Naive B cell (primary cell): ENCODE data around the gene KAZN. TPM values are rescaled to one million over a fixed set of nuclear protein-coding genes. Genes with fewer than 3 reads are reported as not detected.
"Not testable (repeated sequence)": the region's sequence is repeated elsewhere in the genome, so short reads cannot be mapped to it uniquely, and the experiment has no call there.

Source experiments
- ATAC-seq, 2 donors: fragments of 150-1000 bp; cut with Tn5 transposase; 2 replicates each; pipeline ENCODE4 v1.10.0; 2021; ENCODE audit warnings: low read depth in 2 of 2, mild to moderate bottlenecking in 2 of 2, moderate library complexity in 2 of 2
- DNase-seq: peaks from one replicate; pipeline ENCODE4 v3.0.0; 2022
- H3K27ac Mint-ChIP-seq, 6 donors: one replicate each; pipeline ENCODE4 v1.8.0; 2020 to 2022; ENCODE audit warnings: mild to moderate bottlenecking in 6 of 6, mixed read lengths in 6 of 6, moderate library complexity in 5 of 6, inconsistent platforms in 2 of 6
- H3K27me3 Mint-ChIP-seq, 3 donors: one replicate each; pipeline ENCODE4 v1.8.0; 2021 to 2022; ENCODE audit warnings: mixed read lengths in 3 of 3, mild to moderate bottlenecking in 1 of 3
- H3K36me3 Mint-ChIP-seq, 2 donors: one replicate each; pipeline ENCODE4 v1.8.0; 2020 to 2022; ENCODE audit warnings: mixed read lengths in 2 of 2, inconsistent platforms in 1 of 2, mild to moderate bottlenecking in 1 of 2
- H3K4me1 Mint-ChIP-seq, 3 donors: one replicate each; pipeline ENCODE4 v1.8.0; 2020 to 2022; ENCODE audit warnings: mixed read lengths in 3 of 3, inconsistent platforms in 1 of 3, mild to moderate bottlenecking in 1 of 3, moderate library complexity in 1 of 3
- H3K4me3 Mint-ChIP-seq, 8 donors: one replicate each; pipeline ENCODE4 v1.8.0; 2020 to 2022; ENCODE audit warnings: mild to moderate bottlenecking in 8 of 8, mixed read lengths in 8 of 8, moderate library complexity in 8 of 8, inconsistent platforms in 2 of 8
- H3K9me3 Mint-ChIP-seq, 7 donors: one replicate each; pipeline ENCODE4 v1.8.0; 2020 to 2022; ENCODE audit warnings: mixed read lengths in 7 of 7, mild to moderate bottlenecking in 5 of 7, inconsistent platforms in 2 of 7, moderate library complexity in 1 of 7
- polyA plus RNA-seq, 6 donors: library from polyadenylated mRNA; unstranded; fragments of 300-500 nt; fragmentation: Illumina TruSeq; gene quantifications; one replicate each; pipeline ENCODE4 v1.2.3, GENCODE V29; 2021; ENCODE audit warnings: low read depth in 6 of 6

Gene KAZN
- polyA plus RNA-seq, 6 donors from 2014 or later: 0.16 TPM; not detected in 5

DNA sequence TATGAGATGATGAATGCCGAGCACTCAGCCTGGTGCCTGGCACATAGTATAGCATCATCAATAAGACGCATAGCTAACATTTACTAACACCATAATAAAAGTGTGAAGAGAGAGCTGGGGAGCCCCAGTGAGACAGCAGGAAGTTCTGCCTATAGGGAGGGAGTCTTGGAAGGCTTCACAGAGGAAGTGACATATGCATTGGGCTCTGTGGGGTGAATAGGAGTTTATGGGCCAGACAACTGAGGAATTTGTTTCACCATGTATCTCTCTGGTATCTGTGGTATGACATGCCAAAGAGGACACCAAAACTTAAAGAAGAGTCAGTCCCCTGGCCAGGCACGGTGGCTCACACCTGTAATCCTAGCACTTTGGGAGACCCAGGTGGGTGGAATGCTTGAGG, 436.8 kb downstream of the KAZN start:
- H3K36me3 Mint-ChIP-seq: no peaks in the 10 kb centered on the region
- H3K9me3 Mint-ChIP-seq: no peaks in the 10 kb centered on the region
- H3K27me3 Mint-ChIP-seq: peaks cover 0 to 4% (median 0%) of the 10 kb centered on the region in 3 donors
- ATAC-seq (no peak), DNase-seq (no peak)
- H3K4me3 Mint-ChIP-seq: no peak overlapping the region
- no peak overlapping the region for H3K27ac Mint-ChIP-seq
- H3K4me1 Mint-ChIP-seq: peaks cover 0 to 6% (median 3%) of the 10 kb centered on the region in 3 donors

DNA sequence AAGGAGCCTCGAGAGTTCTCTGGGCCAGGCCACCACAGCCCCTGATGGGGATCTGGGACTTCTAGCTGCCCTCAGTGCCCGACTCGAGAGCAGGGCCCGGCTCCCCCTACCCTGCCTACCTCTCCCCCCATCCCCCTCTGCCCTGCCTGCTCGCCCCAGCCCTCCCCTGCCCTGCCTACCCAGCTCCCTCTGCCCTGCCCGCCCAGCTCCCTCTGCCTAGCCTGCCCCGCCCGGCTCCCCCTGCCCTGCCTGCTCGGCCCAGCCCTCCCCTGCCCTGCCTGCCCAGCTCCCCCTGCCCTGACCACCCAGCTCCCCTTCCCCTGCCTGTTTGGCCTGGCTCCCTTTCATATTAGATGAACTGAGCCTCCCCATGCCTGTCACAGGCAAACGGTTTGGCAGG, 437.6 kb downstream of the KAZN start:
- Mint-ChIP-seq H3K27ac (no peak overlapping the region), H3K36me3 (no peaks in the 10 kb centered on the region), H3K9me3 (no peaks in the 10 kb centered on the region), H3K27me3 (peaks cover 0 to 4% (median 0%) of the 10 kb centered on the region in 3 donors), H3K4me1 (peaks cover 0 to 6% (median 3%) of the 10 kb centered on the region in 3 donors), H3K4me3 (no peak overlapping the region)
- DNase-seq (no peak), ATAC-seq (no peak)

DNA sequence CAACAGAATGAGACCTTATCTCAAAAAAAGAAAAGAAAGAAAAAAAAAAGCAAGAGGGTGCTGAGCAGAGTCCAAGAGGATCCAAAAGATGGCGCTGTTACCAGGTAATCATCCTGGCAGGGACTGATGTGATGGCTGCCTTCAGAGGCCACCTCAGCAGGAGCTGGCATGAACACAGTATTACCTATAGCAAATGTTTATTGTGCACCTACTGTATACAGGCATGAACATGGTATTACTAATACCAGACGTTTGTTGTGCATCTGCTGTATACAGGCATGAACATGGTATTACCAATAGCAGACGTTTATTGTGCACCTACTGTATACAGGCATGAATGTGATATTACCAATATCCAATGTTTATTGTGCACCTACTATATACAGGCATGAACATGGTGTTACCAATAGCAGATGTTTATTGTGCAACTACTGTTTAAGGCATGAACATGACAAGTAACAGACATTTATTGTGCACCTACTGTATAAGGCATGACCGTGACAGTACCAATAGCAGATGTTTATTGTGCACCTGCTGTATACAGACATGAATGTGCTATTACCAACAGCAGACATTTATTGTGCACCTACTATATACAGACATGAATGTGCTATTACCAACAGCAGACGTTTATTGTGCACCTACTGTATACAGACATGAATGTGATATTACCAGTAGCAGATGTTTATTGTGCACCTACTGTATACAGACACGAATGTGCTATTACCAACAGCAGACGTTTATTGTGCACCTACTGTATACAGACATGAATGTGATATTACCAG, 439.9 kb downstream of the KAZN start:
- peaks cover 0 to 4% (median 0%) of the 10 kb centered on the region in 3 donors for H3K27me3 Mint-ChIP-seq
- DNase-seq (no peak), ATAC-seq (peak in 1 of 2 donors; percentile 37)
- H3K9me3 Mint-ChIP-seq: no peaks in the 10 kb centered on the region
- H3K27ac Mint-ChIP-seq: no peak overlapping the region
- no peaks in the 10 kb centered on the region for H3K36me3 Mint-ChIP-seq
- no peak overlapping the region for H3K4me3 Mint-ChIP-seq
- H3K4me1 Mint-ChIP-seq: peaks cover 0 to 6% (median 0%) of the 10 kb centered on the region in 3 donors

DNA sequence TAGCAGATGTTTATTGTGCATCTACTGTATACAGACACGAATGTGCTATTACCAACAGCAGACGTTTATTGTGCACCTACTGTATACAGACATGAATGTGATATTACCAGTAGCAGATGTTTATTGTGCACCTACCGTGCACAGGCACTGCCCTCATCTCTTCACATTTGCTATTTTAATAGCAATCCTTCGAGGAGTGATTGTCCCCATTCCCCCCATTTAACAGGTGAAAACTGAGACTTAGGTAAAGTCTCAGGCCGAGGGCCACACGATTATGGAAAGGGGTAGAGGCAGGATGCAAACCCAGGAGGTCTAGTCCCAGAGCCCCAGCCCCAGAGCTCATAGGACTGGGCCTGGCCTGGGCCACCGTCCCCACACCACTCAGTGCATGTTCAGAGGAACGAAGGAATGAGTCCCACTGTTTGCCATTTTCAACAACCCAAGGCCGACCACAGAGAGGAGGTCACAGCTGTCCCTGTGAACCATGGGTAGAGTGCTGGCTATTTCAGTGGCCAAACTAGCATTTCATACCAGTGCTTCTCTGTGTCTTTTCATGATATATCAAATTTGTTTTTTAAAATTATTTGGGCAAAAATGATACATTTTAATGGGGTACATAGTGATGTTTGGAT, 440.6 kb downstream of the KAZN start:
- Mint-ChIP-seq H3K27ac (no peak overlapping the region), H3K4me3 (no peak overlapping the region), H3K9me3 (no peaks in the 10 kb centered on the region), H3K36me3 (no peaks in the 10 kb centered on the region), H3K4me1 (peaks cover 0 to under 1% (median 0%) of the 10 kb centered on the region in 3 donors), H3K27me3 (peaks cover 0 to 2% (median 0%) of the 10 kb centered on the region in 3 donors)
- no peak for ATAC-seq
- DNase-seq: no peak

DNA sequence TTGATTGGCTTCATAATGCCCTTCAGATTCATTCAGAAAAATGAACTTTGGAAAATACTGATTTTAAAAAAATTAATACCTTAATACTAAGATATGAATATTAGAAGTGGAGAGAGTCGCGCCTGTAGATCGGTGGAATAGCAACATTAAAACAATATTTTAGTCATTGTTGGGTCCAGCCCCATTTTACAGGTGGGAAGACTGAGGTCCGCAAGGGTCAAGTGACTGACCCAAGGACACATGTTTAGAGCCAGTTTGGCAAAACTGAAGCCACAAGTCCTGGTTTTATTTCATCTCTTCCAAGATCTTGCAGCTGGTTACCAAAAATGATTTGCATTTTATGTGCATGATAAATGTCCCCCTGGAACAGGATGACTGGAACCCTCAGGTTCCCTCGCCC, 441.4 kb downstream of the KAZN start:
- Mint-ChIP-seq H3K4me1 (no peaks in the 10 kb centered on the region), H3K9me3 (no peaks in the 10 kb centered on the region), H3K4me3 (no peak overlapping the region), H3K27ac (peak overlapping the region in 1 of 6 donors; percentile 59), H3K36me3 (no peaks in the 10 kb centered on the region), H3K27me3 (no peaks in the 10 kb centered on the region)
- DNase-seq (no peak), ATAC-seq (no peak)

DNA sequence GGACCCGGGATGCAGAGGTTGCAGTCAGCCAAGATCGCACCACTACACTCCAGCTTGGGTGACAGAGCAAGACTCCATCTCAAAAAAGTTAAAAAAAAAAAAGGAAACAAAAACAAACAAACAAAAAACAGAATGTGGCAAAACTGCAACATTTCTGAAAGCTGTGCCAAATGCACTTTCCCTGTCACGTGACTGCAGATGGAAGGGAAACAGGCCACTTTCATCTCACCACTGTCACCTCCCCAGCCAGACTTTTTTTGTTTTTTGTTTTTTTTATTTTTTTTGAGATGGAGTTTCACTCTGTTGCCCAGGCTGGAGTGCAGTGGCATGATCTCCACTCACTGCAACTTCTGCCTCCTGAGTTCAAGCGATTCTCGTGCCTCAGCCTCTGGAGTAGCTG, 442.2 kb downstream of the KAZN start:
- H3K36me3 Mint-ChIP-seq, H3K27me3 Mint-ChIP-seq, ATAC-seq, H3K4me1 Mint-ChIP-seq, H3K27ac Mint-ChIP-seq, H3K4me3 Mint-ChIP-seq, DNase-seq, H3K9me3 Mint-ChIP-seq: not testable (repeated sequence)

- H3K27ac Mint-ChIP-seq: no peak overlapping the region
- no peaks in the 10 kb centered on the region for H3K4me1 Mint-ChIP-seq
- no peaks in the 10 kb centered on the region for H3K36me3 Mint-ChIP-seq
- H3K4me3 Mint-ChIP-seq: no peak overlapping the region
- DNase-seq (no peak), ATAC-seq (no peak)
- H3K9me3 Mint-ChIP-seq: no peaks in the 10 kb centered on the region
- no peaks in the 10 kb centered on the region for H3K27me3 Mint-ChIP-seq
Observed at GRCh38 chr1:15042866-15043265, 444.4 kb downstream of the KAZN start.

DNA sequence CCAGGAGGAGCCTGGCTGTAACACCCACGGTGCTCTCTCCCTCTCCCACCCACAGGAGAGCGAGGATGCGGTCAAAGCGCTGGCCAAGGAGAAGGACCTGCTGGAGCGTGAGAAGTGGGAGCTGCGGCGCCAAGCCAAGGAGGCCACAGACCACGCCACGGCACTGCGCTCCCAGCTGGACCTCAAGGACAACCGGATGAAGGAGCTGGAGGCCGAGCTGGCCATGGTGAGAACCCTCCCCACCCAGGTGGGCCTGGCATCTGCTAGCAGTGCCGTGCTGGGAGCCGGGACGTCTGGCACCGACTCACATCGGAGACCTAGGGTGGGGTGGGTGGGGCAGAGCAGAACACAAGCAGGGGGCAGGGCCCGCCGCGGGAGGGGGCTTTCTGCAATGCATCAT, 445.4 kb downstream of the KAZN start:
- no peak overlapping the region for H3K4me3 Mint-ChIP-seq
- H3K36me3 Mint-ChIP-seq: no peaks in the 10 kb centered on the region
- no peak for DNase-seq
- H3K27me3 Mint-ChIP-seq: no peaks in the 10 kb centered on the region
- no peak for ATAC-seq
- H3K4me1 Mint-ChIP-seq: no peaks in the 10 kb centered on the region
- no peaks in the 10 kb centered on the region for H3K9me3 Mint-ChIP-seq
- H3K27ac Mint-ChIP-seq: no peak overlapping the region

DNA sequence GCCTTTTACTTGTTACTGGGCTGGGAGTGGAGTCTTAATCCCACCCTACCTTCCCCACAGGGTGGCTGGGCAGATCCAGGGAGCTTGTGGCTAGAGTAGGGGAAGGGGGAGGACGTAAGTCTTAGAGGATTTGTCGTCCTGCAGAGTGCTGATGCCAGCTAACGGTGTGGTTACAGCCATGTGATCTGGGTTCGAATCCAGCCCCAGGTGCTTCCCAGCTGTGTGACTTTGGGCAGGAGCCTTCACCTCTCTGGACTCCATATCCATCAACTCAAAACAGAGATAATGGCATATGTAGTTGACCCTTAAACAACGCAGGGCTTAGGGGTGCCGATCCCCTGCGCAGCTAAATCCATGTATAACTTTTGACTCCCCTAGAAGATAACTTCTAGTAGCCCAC, 446.6 kb downstream of the KAZN start:
- H3K9me3 Mint-ChIP-seq: no peaks in the 10 kb centered on the region
- H3K27ac Mint-ChIP-seq: no peak overlapping the region
- DNase-seq (no peak), ATAC-seq (no peak)
- H3K4me1 Mint-ChIP-seq: no peaks in the 10 kb centered on the region
- no peak overlapping the region for H3K4me3 Mint-ChIP-seq
- H3K36me3 Mint-ChIP-seq: no peaks in the 10 kb centered on the region
- no peaks in the 10 kb centered on the region for H3K27me3 Mint-ChIP-seq

GRCh38 chr1:15046487-15047165, 448.1 kb downstream of the KAZN start:
- no peaks in the 10 kb centered on the region for H3K36me3 Mint-ChIP-seq
- DNase-seq (peak; percentile 33), ATAC-seq (no peak)
- no peak overlapping the region for H3K4me3 Mint-ChIP-seq
- no peaks in the 10 kb centered on the region for H3K4me1 Mint-ChIP-seq
- no peaks in the 10 kb centered on the region for H3K9me3 Mint-ChIP-seq
- peaks cover 0 to 5% (median 0%) of the 10 kb centered on the region in 3 donors for H3K27me3 Mint-ChIP-seq
- peak overlapping the region in 2 of 6 donors; percentile 18 to 49 for H3K27ac Mint-ChIP-seq

- H3K36me3 Mint-ChIP-seq: no peaks in the 10 kb centered on the region
Observed at GRCh38 chr1:15047237-15047636, 448.8 kb downstream of the KAZN start.

GRCh38 chr1:15048437-15048980, 450.0 kb downstream of the KAZN start:
- H3K27me3 Mint-ChIP-seq: peaks cover 0 to 5% (median 5%) of the 10 kb centered on the region in 3 donors
- ATAC-seq (no peak), DNase-seq (no peak)
- no peaks in the 10 kb centered on the region for H3K4me1 Mint-ChIP-seq
- H3K27ac Mint-ChIP-seq: no peak overlapping the region
- H3K4me3 Mint-ChIP-seq: no peak overlapping the region
- H3K9me3 Mint-ChIP-seq: no peaks in the 10 kb centered on the region
- no peaks in the 10 kb centered on the region for H3K36me3 Mint-ChIP-seq

More at GRCh38 chr1:15047237-15047636, 448.8 kb downstream of the KAZN start:
- H3K9me3 Mint-ChIP-seq: no peaks in the 10 kb centered on the region
- DNase-seq: no peak
- no peak overlapping the region for H3K4me3 Mint-ChIP-seq
- peak overlapping the region in 1 of 6 donors; percentile 49 for H3K27ac Mint-ChIP-seq
- no peaks in the 10 kb centered on the region for H3K4me1 Mint-ChIP-seq
- no peak for ATAC-seq
- H3K27me3 Mint-ChIP-seq: peaks cover 0 to 5% (median under 1%) of the 10 kb centered on the region in 3 donors

DNA sequence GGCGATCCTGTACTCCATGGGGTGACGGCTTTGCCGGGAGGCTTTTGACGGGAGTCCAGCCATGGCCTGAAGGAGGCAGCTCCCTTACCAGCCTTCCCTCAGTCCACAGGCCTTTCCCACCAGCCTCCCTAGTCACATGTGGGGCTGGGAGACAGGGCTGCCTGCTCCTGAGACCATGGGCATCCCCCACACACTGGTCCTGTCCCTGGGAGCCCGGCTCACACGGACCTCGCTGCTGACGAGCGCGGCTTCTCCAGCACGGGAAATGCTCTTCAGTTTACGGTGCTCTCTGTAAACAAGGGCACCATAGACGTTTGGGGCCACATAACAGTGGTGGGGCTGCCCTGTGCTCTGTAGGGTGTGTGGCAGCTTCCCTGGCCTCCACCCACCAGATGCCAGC, 450.6 kb downstream of the KAZN start:
- no peak for DNase-seq
- Mint-ChIP-seq H3K4me3 (no peak overlapping the region), H3K9me3 (no peaks in the 10 kb centered on the region), H3K27ac (no peak overlapping the region), H3K36me3 (no peaks in the 10 kb centered on the region), H3K4me1 (no peaks in the 10 kb centered on the region), H3K27me3 (peaks cover 0 to 5% (median 5%) of the 10 kb centered on the region in 3 donors)
- no peak for ATAC-seq
